ENCODE data around the gene NT5DC3.
"Not testable (repeated sequence)": the region's sequence is repeated elsewhere in the genome, so short reads cannot be mapped to it uniquely, and the experiment has no call there.

Gene NT5DC3

DNA sequence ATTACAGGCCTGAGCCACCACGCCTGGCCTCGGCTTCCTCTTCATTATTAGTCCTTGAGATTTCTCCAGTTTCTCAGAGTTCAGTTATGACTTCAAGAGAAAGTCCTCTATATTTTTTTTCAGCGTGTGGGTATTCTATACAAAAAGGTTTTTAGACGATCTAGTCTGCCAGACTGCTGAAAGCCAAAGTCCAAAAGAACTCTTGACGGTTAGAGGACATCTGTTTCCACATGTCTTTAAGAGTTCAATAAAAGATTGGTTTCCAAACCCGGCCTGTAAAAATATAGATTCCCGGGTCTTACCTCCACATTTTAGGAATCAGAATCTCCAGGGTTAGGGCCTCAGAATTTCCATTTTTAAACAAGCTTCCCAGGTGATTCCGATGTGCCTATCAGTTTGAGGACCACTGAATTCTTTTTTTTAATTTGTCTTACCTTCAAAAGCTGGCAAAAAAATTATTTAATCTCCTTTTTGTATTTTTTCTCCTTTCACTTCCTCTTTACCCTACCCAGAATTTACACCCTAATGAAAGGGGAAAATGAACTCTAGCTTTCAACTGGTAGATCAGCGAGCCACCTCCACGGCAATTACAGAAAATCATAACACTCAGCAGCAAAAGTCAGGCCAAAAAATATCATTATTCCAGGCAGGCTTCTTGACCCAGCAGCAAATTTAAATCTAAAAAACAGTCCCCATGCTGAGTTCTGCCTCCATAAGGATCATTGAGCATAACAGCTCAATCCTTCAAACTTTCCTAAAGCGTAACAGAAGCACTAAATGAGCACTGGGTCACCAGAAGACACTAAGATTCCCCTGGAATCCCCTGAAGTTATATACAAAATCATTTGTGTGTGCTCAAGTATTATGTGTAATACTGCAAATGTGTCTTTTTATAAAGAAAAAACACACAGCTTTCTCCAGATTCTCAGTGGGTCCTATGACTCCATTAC lies 8.7 kb downstream of the NT5DC3 start:
- DNase-seq (ENCODE audit: low read depth): no peak

DNA sequence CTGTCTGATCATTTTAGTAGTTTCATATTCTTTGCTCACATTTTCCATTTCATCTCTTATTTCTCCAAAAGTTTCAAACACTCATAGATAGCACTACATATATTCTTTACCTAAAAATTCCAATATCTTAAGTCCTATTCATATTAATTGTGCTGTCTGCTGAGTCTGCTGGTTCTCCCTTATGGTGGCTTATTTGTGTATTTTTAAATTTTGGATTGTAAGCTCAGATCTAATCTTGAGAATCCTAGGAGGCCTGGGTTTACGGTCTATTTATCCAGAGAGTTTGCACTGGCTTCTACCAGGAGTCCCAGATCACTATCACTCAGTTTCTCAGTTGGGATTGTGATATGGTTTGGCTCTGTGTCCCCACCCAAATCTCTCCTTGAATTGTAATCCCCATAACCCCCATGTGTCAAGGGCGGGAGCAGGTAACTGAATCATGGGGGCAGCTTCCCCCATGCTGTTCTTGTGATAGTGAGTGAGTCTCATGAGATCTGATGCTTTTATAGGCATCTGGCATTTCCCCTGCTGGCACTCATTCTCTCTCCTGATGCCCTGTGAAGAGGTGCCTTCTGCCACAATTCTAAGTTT lies 10.2 kb downstream of the NT5DC3 start:
- no peak for DNase-seq (ENCODE audit: low read depth)

DNA sequence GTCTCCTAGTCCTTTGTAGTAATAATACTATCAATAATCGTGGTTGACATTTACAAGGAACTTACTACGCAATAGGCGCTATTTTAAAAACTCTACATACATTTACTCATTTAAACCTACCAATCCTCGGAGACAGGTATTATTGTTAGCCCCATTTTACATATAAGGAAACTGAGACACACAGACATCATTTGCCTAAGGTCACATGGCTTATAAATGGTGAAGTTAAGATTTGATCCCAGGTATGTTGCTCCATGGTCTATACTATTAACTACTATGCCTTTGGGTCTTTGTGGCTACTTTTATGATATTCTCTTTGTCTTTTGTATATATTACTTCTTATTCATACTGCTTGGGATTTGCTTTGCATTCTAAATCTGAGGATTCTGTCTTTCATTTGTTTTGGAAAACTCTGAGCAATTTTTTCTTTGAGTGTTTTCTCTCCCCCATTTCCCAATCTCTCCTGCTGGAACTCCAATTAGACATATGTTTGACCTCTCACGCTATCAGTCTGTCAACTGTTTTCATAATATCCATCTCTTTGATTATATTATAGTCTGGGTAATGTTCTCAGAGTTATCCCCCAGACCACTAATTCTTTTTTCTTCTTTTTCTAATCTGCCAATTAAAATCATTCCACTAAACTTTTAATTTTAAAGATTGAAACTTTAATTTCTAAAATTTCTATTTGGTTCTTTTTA lies 10.9 kb downstream of the NT5DC3 start:
- no peak for DNase-seq (ENCODE audit: low read depth)

DNA sequence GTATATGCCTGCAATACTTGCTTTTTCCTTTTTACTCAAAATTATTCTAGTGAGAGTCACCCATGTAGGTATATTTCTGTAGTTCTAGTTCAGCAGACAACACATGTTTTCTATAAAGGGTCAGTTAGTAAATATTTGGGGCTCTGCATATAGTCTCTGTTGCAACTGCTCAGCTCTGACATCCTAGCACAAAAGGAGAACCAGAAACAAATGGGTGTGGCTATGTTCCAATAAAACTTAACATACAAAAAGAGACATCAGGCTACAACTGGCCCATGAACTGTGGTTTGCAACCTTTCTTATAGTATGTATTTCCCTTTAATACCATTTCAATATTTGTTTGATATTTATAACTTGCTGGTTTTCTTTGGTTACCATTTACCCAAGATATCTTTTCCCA lies 11.9 kb downstream of the NT5DC3 start:
- DNase-seq (ENCODE audit: low read depth): no peak

DNA sequence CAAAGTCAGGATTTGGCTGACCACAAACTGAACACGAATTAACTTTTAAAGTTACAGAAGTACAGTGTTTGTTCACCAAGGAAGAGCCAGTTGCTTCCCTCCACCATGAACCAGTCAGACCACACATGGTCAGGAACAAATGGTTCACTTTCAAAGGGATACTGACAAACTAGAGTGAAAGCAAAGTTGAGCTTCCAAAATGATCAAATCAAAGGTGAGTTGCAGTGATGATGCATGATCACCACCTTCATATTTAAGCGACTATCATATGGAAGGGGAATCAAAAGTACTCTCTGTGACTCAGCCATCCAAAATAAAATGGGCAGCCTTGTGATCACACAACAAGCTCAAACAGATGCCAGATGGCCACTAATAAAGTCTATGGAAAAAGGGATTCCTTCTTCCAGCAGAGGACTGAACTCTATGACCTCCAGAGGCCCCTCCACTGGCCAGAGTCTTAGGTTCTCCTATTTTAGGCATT lies 13.1 kb downstream of the NT5DC3 start:
- DNase-seq (ENCODE audit: low read depth): no peak

DNA sequence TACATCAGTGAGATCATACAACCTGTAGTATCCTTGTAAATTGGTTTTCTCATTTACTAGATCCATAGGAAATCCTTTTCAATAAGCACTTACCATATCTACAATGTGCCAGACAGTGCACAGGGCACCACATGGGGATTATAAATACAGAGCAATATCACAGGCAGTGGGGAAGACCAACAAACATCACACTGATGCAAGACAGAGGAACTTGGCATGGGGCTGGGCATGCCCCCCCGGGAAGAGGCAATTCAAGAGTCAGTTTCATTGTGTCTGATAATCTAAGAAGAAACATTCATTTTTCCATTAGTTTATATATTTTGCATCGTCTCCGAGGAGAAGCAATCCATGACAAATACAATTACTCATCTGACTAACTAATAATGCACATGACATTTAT lies 16.2 kb downstream of the NT5DC3 start:
- no peak for DNase-seq (ENCODE audit: low read depth)

DNA sequence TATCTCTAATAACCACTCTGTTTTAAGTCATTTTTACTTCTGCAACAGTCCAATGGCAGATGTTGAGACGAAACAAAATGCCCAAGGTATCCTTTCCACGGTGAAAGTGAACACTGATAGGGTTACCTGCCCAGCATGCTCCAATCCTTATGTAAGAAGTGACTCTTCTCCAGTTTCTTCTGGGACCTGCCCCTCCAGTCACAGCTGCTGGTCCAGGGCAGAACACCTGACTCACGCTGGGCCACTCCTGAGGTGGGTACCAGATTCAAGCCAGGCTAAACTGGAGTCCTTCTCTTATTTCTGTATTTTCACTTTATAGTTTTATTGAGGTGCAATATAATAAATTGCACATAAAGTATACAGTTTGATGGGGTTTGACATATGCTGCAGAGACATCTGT lies 16.7 kb downstream of the NT5DC3 start:
- no peak for DNase-seq (ENCODE audit: low read depth)

DNA sequence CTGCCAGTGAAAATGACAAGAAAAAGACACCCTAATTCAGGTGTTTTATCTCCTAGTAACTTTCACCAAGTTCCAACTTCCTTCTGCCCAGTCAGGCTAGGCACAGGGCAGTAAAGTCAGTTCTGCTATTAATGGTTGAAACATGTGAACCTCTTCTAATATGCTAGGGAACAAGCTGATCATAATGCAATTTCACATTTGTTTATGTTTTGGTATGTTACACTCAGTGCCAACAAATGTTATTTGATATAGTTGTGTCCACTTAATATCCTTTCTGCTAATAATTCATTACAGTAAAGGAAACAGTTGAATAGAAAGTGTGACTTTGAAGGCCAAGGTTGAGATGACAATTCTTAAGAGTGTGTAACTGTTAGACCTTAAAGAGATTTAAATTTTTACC lies 17.2 kb downstream of the NT5DC3 start:
- no peak for DNase-seq (ENCODE audit: low read depth)

DNA sequence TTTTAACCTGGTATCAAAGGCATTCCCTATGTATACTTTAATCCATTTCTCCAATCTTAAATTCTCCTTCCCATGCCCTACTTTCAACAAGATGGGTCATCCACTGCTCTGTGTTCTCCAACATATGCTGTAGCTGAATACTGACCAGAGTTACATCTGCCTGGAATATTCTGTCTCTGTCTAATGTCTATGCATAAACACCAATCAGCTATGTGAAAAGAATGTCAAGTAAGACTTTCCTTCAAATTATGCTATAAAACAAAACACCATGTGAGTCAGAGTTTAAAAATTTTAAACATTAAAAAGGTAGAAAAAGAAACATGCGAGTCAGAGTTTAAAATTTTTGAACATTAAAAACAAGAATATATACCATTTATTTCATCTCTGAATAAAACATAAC lies 19.3 kb downstream of the NT5DC3 start:
- DNase-seq (ENCODE audit: low read depth): no peak

DNA sequence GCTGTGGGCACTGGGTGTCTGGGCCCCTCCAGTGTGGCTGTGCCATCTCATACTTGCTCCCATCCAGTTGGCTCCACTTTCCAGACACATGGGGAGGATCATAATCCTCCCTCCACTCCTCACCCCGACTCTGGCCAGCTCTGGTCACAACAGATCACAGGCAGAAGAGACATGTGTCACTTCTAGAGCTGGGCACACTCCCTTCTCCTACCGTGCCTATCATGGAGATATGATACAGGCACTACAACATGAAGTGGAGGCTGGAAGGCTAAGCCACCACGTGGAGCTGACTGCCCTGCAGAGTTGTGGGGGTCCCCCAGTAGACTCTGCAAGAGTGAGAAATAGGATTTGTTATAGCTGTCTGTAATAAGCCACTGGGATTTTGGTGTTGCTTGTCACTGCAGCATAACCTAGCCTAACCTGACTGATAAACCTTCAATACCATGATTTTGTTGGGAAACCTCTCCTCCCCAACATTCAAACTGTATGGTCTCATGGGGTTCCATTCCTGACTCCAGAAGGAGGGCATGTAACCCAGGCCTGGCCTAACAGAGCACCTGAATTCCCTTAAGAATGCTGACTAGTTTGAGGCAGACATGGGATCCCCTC lies 20.0 kb downstream of the NT5DC3 start:
- DNase-seq (ENCODE audit: low read depth): no peak

DNA sequence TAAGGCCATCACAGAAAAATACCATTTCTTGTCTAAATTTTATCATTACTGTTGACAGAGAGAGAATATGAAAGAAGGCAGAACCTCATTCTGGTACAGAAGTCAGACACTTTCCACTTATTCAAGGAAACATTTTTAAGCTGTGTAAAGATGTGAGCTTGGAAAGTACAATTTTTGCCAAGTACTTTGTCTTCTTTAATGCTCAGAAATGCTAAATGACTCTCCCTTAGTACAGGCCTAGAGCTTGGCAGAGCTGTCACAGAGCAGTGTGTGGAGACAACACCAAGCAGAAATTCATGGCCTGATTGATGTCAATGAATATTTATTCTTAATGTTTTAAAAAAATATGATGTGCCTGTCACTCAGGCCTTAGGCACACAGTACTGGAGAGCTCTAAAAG lies 20.7 kb downstream of the NT5DC3 start:
- no peak for DNase-seq (ENCODE audit: low read depth)

DNA sequence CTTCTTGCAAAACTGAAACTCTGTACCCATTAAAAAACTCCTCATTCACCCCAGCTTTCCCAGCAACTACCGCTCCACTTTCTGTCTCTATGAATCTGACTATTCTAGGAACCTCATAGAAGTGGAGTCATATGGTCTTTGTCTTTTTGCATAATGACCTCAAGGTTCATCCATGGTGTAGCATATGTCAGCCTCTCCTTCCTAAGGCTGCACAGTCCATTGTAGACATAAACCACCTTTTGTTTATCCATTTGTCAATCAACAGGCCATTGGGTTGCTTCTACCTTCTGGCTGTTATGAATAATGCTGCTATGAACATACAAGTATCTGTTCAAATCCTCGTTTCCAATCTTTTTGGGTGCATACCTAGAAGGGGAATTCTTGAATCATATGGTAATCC lies 21.1 kb downstream of the NT5DC3 start:
- DNase-seq (ENCODE audit: low read depth): no peak

DNA sequence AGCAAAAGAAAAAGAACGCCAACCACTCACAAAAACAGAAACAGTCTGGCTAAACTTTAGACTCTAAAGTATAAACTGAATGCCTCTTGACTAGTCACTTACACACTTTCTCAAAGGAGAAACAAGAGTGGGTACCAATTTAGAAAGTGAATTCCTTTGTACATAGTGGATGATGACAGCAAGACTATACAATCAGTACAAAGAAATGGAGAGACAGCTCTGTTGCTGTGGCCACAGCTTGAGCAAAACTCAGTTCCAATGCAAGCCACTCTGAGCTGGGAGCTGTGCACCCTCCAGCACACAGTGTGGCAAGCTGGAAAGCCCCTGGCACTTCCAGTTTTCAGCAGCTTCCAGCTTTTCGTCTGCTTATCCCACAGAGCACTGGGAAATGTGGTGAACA lies 21.7 kb downstream of the NT5DC3 start:
- DNase-seq (ENCODE audit: low read depth): no peak

DNA sequence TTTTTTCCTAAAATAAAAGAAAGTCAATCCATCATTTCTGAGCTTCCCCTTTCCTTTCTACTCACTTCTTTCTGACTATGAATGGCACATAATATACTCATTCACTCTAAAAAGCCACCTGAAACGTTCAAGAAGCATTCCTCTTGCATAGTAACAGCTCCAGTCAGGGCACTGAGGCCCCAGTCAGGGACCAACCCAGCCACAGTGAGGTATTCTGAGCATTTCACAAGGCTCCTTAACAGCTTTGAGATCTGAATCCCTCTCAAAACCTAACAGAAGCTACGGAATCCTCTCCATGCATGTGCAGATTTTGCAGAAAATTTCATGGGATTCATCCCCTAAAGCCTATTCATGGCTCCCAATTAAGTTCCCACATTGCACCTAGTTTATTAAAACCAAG lies 23.2 kb downstream of the NT5DC3 start:
- DNase-seq (ENCODE audit: low read depth): no peak

DNA sequence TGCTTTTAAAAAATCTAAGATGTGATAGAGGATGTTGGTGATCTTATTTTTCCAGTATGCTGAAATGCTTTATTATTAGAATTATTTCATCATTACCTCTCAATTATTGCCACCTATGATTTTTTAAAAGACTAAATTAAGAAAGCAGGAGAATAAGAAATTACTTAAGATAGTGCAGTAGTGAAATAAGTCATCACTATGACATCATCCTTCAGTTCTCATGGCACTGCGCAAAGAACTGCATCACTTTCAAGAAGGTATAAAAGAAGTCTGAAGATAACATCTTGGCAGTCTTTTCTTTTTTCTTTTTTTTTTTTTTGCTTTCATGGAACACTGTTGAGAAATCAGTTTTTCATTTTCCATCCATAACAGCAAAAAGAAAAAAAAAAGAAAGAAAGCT lies 24.4 kb downstream of the NT5DC3 start:
- DNase-seq (ENCODE audit: low read depth): no peak

DNA sequence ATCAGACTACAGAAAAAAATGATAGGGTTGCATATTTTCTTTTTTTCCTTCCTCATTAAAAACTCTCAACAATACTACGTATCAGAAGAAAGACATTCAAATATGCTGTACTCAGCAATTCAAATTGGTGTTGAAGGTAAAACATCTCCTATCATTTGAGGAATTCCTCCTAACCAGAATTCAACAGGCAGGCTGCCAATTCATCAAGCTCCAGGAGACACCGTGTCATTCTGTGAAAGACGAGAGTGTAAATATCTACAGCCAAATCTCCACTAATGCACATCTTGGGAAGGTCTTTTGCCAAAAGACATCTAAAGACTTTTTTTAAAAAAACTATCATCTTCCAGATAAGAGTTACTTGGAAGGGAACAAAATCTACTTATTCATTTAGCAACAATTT lies 26.6 kb downstream of the NT5DC3 start:
- no peak for DNase-seq (ENCODE audit: low read depth)

DNA sequence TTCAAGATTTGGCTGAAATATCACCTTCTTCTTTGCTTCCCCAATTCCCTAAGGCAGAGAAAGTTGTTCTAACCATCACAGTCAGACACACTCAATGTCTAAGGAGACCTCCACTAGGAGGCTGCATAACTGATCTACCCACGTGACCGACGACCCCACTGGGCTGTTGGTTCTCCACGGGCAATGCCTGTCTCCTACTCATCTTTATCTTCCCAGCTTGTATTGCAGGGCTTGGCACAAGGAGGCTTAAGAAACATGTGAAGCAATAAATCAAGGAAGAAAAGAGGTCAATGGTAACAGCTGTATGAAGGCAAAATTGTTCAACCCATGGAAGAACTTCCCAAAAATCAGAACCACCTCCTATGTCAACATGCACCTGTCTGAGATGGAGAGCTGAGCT lies 27.1 kb downstream of the NT5DC3 start:
- DNase-seq (ENCODE audit: low read depth): no peak

DNA sequence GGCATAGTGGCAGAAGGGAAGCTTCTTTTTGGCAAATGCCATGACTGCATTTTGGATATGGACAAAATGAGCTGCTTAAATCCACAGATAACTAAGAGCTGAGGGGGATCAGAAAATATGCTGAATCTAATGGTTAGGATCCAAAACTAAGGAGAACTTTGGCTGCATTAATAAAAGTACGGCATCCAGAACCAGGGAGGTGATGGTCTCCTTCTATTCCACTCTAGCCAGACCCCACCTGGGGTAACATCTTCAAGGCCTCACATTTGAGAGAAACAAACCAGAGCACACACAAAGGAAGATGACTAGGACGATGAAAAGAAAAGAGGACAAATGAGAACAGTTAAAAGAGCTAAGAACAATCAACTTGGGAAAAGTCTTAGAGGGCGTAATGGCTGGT lies 27.6 kb downstream of the NT5DC3 start:
- DNase-seq (ENCODE audit: low read depth): no peak

DNA sequence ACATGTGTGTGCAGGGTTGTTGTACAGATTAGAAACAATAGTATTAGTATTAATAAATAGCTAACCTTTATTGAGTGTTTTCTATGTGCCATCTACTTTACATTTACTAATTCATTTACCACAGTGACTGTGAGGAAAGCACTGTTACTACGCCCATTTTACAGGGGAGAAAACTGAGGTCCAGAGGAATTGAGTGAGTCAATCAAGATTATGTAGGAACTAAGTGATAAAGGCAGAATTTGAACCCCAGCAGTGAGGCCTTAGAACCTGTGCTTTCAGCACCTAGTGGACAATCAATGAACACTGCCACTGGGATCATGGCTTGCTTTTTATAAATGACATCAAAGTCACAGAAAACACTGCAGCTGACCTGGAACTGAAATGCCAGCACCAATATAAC lies 28.2 kb downstream of the NT5DC3 start:
- DNase-seq (ENCODE audit: low read depth): no peak

DNA sequence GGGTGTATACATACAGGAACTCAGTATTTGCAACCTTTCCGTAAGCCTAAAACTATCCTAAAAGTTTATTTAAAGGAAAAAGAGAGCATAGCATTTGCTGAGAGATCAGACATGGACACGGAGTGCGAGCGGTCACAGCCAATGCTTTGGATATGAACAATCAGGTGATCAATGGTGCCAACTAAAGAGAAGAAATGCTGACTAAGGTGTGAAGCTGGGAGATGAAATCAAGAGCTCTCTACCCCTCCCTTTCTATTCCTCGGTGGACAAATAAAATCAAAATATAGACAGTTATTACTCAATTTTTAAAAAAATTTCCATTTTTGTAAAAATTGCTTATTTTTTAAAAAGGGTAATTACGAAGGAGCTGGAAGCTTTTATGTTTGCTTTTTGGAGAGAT lies 29.2 kb downstream of the NT5DC3 start:
- no peak for DNase-seq (ENCODE audit: low read depth)

DNA sequence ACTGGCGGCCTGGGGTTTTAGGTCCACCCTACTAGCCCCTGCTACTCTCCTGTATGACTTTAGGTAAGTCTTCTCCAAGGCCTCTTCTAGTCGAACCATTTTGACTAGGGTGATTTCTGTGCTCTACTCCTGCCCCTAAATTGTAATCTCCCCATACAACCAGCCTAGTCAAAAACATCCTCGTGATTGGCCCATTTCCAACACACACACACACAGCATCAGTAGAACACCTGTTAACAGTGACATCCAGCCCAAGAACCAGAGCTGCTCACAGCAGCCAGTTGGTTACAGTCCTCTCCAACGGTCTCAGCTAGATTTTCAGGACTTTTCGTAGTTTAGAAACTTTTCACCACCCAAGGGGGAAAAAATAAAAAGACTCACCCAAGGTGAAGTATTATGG lies 30.9 kb downstream of the NT5DC3 start:
- no peak for DNase-seq (ENCODE audit: low read depth)

DNA sequence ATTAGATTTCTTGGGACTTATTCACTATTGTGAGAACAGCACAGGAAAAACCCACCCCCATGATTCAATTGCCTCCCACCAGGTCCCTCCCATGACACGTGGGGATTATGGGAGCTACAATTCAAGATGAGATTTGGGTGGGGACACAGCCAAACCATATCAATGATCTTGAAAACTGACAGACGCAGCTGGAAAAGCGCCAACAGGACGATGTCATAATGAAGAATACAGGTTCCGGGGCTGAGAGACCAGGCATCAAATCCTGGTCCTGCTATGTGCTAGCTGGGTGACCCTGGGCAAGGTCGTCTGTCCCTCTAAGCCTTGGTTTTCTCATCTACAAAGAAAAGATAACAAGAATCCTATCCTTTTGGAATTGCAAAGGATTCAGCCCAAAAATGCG lies 31.4 kb downstream of the NT5DC3 start:
- DNase-seq (ENCODE audit: low read depth): not testable (repeated sequence)

DNA sequence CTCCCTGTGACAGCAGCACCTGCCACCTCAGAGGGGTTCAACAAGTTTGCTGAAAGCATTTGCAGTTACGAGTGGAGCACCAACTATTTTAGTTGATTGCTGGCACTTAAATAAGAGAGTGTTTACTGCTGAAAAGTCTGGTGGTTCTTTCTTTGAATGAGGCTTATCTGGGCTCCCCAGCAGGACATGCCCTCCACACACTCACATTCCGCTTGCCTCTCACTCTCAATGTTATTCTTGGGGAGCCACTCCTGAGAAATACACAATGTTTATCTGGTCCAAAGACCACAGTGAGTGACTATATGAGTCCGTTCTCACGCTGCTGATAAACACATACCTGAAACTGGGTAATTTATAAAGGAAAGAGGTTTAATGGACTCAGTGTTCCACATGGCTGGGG lies 31.9 kb downstream of the NT5DC3 start:
- no peak for DNase-seq (ENCODE audit: low read depth)
